ENCODE results near the gene CD248.
"Not testable (repeated sequence)": the region's sequence is repeated elsewhere in the genome, so short reads cannot be mapped to it uniquely, and the experiment has no call there.

CD248 gene

GRCh38 chr11:66361502-66361941, 44.7 kb upstream of the CD248 start:
- no peak for TF ChIP-seq CTCF (IDR thresholded peaks at IDR 0.05; ENCODE audit: low read length, missing control alignments)
- DNase-seq (ENCODE audit: low read depth) = no peak
- H3K4me3 ChIP-seq (replicated peaks; ENCODE audit: low read depth, low read length) = no peak overlapping the region

- no peak for DNase-seq (ENCODE audit: low read depth)
- H3K4me3 ChIP-seq (replicated peaks; ENCODE audit: low read depth, low read length) = no peak overlapping the region
- TF ChIP-seq CTCF (IDR thresholded peaks at IDR 0.05; ENCODE audit: low read length, missing control alignments) = no peak
Observed at GRCh38 chr11:66360406-66361073, 43.7 kb upstream of the CD248 start.

- no peak for TF ChIP-seq CTCF (IDR thresholded peaks at IDR 0.05; ENCODE audit: low read length, missing control alignments)
- DNase-seq (ENCODE audit: low read depth) = no peak
- H3K4me3 ChIP-seq (replicated peaks; ENCODE audit: low read depth, low read length) = no peak overlapping the region
Observed at GRCh38 chr11:66359662-66360087, 42.8 kb upstream of the CD248 start.

- not testable (repeated sequence) for DNase-seq (ENCODE audit: low read depth); H3K4me3 ChIP-seq (replicated peaks; ENCODE audit: low read depth, low read length)
Observed at GRCh38 chr11:66350560-66351235, 33.9 kb upstream of the CD248 start.

GRCh38 chr11:66349084-66349386, 32.2 kb upstream of the CD248 start:
- no peak for DNase-seq (ENCODE audit: low read depth)
- H3K4me3 ChIP-seq (replicated peaks; ENCODE audit: low read depth, low read length) = no peak overlapping the region
- TF ChIP-seq CTCF (IDR thresholded peaks at IDR 0.05; ENCODE audit: low read length, missing control alignments) = no peak

- peak within 1 kb of the TSS; percentile 69 for H3K4me3 ChIP-seq (replicated peaks; ENCODE audit: low read depth, low read length)
- peak; percentile 94 for DNase-seq (ENCODE audit: low read depth)
- TF ChIP-seq CTCF (IDR thresholded peaks at IDR 0.05; ENCODE audit: low read length, missing control alignments) = no peak
Observed at GRCh38 chr11:66347425-66348276, 30.8 kb upstream of the CD248 start, which contains the start of gene B4GAT1. Gene B4GAT1, minus strand, starts transcription at chr11:66347629. Its CDS starts 84 bp downstream, at chr11:66347545.

Measured in fibroblast of pulmonary artery (primary cell).